Colonic mucosa (tissue), 4 donors: ENCODE measurements around the gene DPP7. TPM values are rescaled to one million over a fixed set of nuclear protein-coding genes. Genes with fewer than 3 reads are reported as not detected.

ENCODE experiments used
- DNase-seq: peaks from one replicate; pipeline ENCODE4 v3.0.0-alpha.2; 2020
- H3K27ac ChIP-seq: fragments of 200-600 bp; one replicate; pipeline ENCODE4 v1.8.0; 2021
- H3K27me3 ChIP-seq: fragments of 200-600 bp; one replicate; pipeline ENCODE4 v1.8.0; 2021
- H3K36me3 ChIP-seq: fragments of 200-600 bp; one replicate; pipeline ENCODE4 v1.8.0; 2021
- H3K4me1 ChIP-seq: fragments of 200-600 bp; one replicate; pipeline ENCODE4 v1.8.0; 2021; ENCODE audit warnings: mild to moderate bottlenecking
- H3K4me3 ChIP-seq: fragments of 200-600 bp; one replicate; pipeline ENCODE4 v1.8.0; 2021
- H3K9ac ChIP-seq, 2 donors: one replicate each; pipeline ENCODE4 v1.7.0; 2013; ENCODE audit warnings: control low read depth in 2 of 2, low read depth in 2 of 2, low read length in 2 of 2
- H3K9me3 ChIP-seq: fragments of 200-600 bp; one replicate; pipeline ENCODE4 v1.8.0; 2021
- CTCF ChIP-seq: fragments of 200-600 bp; IDR thresholded peaks from one replicate; pipeline ENCODE4 v1.8.0; 2022; ENCODE audit warnings: antibody characterized with exemption, mild to moderate bottlenecking
- intact Hi-C: fragments of 100-400 bp; cut with DNase I; formaldehyde crosslinking; loops from one replicate; pipeline ENCODE4 v1.14.1; 2022
- total RNA-seq, 2 donors: library from RNA; stranded (reverse); fragmentation: NEBNext Ultra II Directional in 1 of 2; extraction: Animal tissue kit (Norgen Biotek cat#: 25700) in 1 of 2; gene quantifications; one replicate each; pipeline ENCODE4 v1.2.1, GENCODE V29; 2021
- donor health status: healthy.
- donor health status: DM: no; HTN: no; CAD: no.
- donor health status: DM: no; HTN: no; CAD: no.

DPP7 gene
- total RNA-seq, 2 donors from 2014 or later, result 46.2 to 52.5 TPM

GRCh38 chr9:137141050-137141810 lies 26.7 kb upstream of the DPP7 start:
- Histone ChIP-seq H3K4me1 (no peaks in the 10 kb centered on the region), H3K27me3 (peaks cover 48% of the 10 kb centered on the region), H3K4me3 (no peak overlapping the region), H3K36me3 (no peaks in the 10 kb centered on the region), H3K9ac (no peak overlapping the region), H3K27ac (no peak overlapping the region), H3K9me3 (no peaks in the 10 kb centered on the region)
- no peak for DNase-seq
- intact Hi-C loops, result no loop called here
- no peak for TF ChIP-seq CTCF

GRCh38 chr9:137140151-137141012 lies 25.8 kb upstream of the DPP7 start:
- no peak overlapping the region for H3K4me3 ChIP-seq
- H3K27ac ChIP-seq, result no peak overlapping the region
- TF ChIP-seq CTCF, result no peak
- no peak overlapping the region for H3K9ac ChIP-seq
- no peaks in the 10 kb centered on the region for H3K36me3 ChIP-seq
- intact Hi-C loops, result no loop called here
- H3K4me1 ChIP-seq, result no peaks in the 10 kb centered on the region
- peaks cover 54% of the 10 kb centered on the region for H3K27me3 ChIP-seq
- H3K9me3 ChIP-seq, result no peaks in the 10 kb centered on the region
- no peak for DNase-seq

- intact Hi-C loops, result no loop called here
- peaks cover 54% of the 10 kb centered on the region for H3K27me3 ChIP-seq
These were observed 25.1 kb upstream of the DPP7 start for GRCh38 chr9:137139468-137140150.

GRCh38 chr9:137138722-137139467 lies 24.4 kb upstream of the DPP7 start, which contains the start of gene GRIN1:
TSS of gene GRIN1 (plus strand) at chr9:137139154. CDS start at chr9:137139487, 333 bp downstream.
- intact Hi-C loops, result no loop called here
- no peak for TF ChIP-seq CTCF
- no peak within 1 kb of the TSS for H3K9ac ChIP-seq
- no peaks in the 10 kb centered on the region for H3K4me1 ChIP-seq
- no peak for DNase-seq
- H3K4me3 ChIP-seq, result no peak within 1 kb of the TSS
- H3K36me3 ChIP-seq, result no peaks in the 10 kb centered on the region
- H3K27ac ChIP-seq, result no peak within 1 kb of the TSS
- peaks cover 54% of the 10 kb centered on the region for H3K27me3 ChIP-seq
- H3K9me3 ChIP-seq, result no peaks in the 10 kb centered on the region

More at GRCh38 chr9:137139468-137140150, 25.1 kb upstream of the DPP7 start:
- no peak for DNase-seq
- no peaks in the 10 kb centered on the region for H3K4me1 ChIP-seq
- no peak for TF ChIP-seq CTCF
- H3K9ac ChIP-seq, result no peak overlapping the region
- no peaks in the 10 kb centered on the region for H3K36me3 ChIP-seq
- H3K27ac ChIP-seq, result no peak overlapping the region
- no peak overlapping the region for H3K4me3 ChIP-seq
- H3K9me3 ChIP-seq, result no peaks in the 10 kb centered on the region
